Gastrocnemius medialis (tissue), 4 donors: Measurements from ENCODE around the gene PGF.

Experiments used
- CTCF ChIP-seq, 5 experiments: fragments of 450-650 bp in 3 of 5; fragments of 200-600 bp in 2 of 5; sonication (generic) in 2 of 5; IDR thresholded peaks in 4 of 5; conservative IDR thresholded peaks in 1 of 5; 1 replicate in 4 of 5; 2 replicates in 1 of 5; pipeline ENCODE4 v1.5.1; 2016 to 2019; ENCODE audit warnings: antibody characterized with exemption in 5 of 5, mild to moderate bottlenecking in 3 of 5, moderate library complexity in 3 of 5
- POLR2A ChIP-seq, 2 donors: fragments of 450-650 bp; IDR thresholded peaks; one replicate each; pipeline ENCODE4 v1.6.1; 2017; ENCODE audit warnings: antibody characterized with exemption in 2 of 2, mild to moderate bottlenecking in 2 of 2, moderate library complexity in 2 of 2

- TF ChIP-seq CTCF (IDR thresholded peaks at IDR 0.05 in 4 of 5, conservative IDR thresholded peaks at IDR 0.05 in 1 of 5): no peak
- no peak for TF ChIP-seq POLR2A (IDR thresholded peaks at IDR 0.05)
Observed at GRCh38 chr14:74954947-74955228, 509 bp downstream of the PGF start.
